Nephron progenitor cell (in vitro differentiated cells): ENCODE data around the gene HBA1.
"Not testable (repeated sequence)": the region's sequence is repeated elsewhere in the genome, so short reads cannot be mapped to it uniquely, and the experiment has no call there.

ENCODE experiments used
- DNase-seq: peaks from one replicate; pipeline ENCODE4 v3.0.0; 2021
- H3K27ac Mint-ChIP-seq: 2 replicates; pipeline ENCODE4 v1.8.0; 2021; ENCODE audit warnings: mild to moderate bottlenecking, moderate library complexity, mixed read lengths
- H3K27me3 Mint-ChIP-seq: 2 replicates; pipeline ENCODE4 v1.8.0; 2021; ENCODE audit warnings: mild to moderate bottlenecking, low read depth, mixed read lengths; ENCODE audit not compliant: poor library complexity
- H3K36me3 Mint-ChIP-seq: 2 replicates; pipeline ENCODE4 v1.8.0; 2021; ENCODE audit warnings: low read depth, mixed read lengths
- H3K4me1 Mint-ChIP-seq: 2 replicates; pipeline ENCODE4 v1.8.0; 2021; ENCODE audit warnings: mixed read lengths
- H3K4me3 Mint-ChIP-seq: 2 replicates; pipeline ENCODE4 v1.8.0; 2021; ENCODE audit warnings: mild to moderate bottlenecking, moderate library complexity, mixed read lengths
- H3K9me3 Mint-ChIP-seq: 2 replicates; pipeline ENCODE4 v1.8.0; 2021; ENCODE audit warnings: mild to moderate bottlenecking, moderate library complexity, mixed read lengths
- CTCF ChIP-seq: fragments of 200-600 bp; sonication (generic); IDR thresholded peaks from 2 replicates; pipeline ENCODE4 v1.5.0; 2021; ENCODE audit warnings: antibody characterized with exemption

Gene HBA1

GRCh38 chr16:155031-155398, 21.5 kb upstream of the HBA1 start:
- H3K4me3 Mint-ChIP-seq = peak overlapping the region; percentile 79
- peaks cover 12% of the 10 kb centered on the region for H3K9me3 Mint-ChIP-seq
- no peak overlapping the region for H3K27ac Mint-ChIP-seq
- TF ChIP-seq CTCF = no peak
- no peak for DNase-seq
- H3K4me1 Mint-ChIP-seq = peaks cover 10% of the 10 kb centered on the region
- H3K36me3 Mint-ChIP-seq = no peaks in the 10 kb centered on the region
- peaks cover 91% of the 10 kb centered on the region for H3K27me3 Mint-ChIP-seq

- H3K36me3 Mint-ChIP-seq = no peaks in the 10 kb centered on the region
- no peak for TF ChIP-seq CTCF
- peaks cover 8% of the 10 kb centered on the region for H3K4me1 Mint-ChIP-seq
- peaks cover 12% of the 10 kb centered on the region for H3K9me3 Mint-ChIP-seq
- DNase-seq = no peak
- H3K27me3 Mint-ChIP-seq = peaks cover 94% of the 10 kb centered on the region
- no peak overlapping the region for H3K27ac Mint-ChIP-seq
- H3K4me3 Mint-ChIP-seq = no peak overlapping the region
Observed at GRCh38 chr16:159136-159849, 17.2 kb upstream of the HBA1 start.

- peaks cover 90% of the 10 kb centered on the region for H3K27me3 Mint-ChIP-seq
- H3K27ac Mint-ChIP-seq, H3K9me3 Mint-ChIP-seq, H3K4me3 Mint-ChIP-seq, H3K36me3 Mint-ChIP-seq, DNase-seq, H3K4me1 Mint-ChIP-seq: not testable (repeated sequence)
Observed at GRCh38 chr16:160242-160641, 16.2 kb upstream of the HBA1 start.

- Mint-ChIP-seq H3K27ac (no peak overlapping the region), H3K4me3 (no peak overlapping the region), H3K27me3 (peaks cover 90% of the 10 kb centered on the region), H3K36me3 (no peaks in the 10 kb centered on the region), H3K4me1 (no peaks in the 10 kb centered on the region), H3K9me3 (peaks cover 3% of the 10 kb centered on the region)
- DNase-seq = no peak
- no peak for TF ChIP-seq CTCF
Observed at GRCh38 chr16:160691-161190, 15.7 kb upstream of the HBA1 start.

GRCh38 chr16:162271-162991, 14.0 kb upstream of the HBA1 start:
- Mint-ChIP-seq H3K4me1 (no peaks in the 10 kb centered on the region), H3K27ac (no peak overlapping the region), H3K27me3 (peaks cover 90% of the 10 kb centered on the region), H3K4me3 (no peak overlapping the region), H3K9me3 (no peaks in the 10 kb centered on the region), H3K36me3 (no peaks in the 10 kb centered on the region)
- TF ChIP-seq CTCF = no peak
- no peak for DNase-seq

- H3K27me3 Mint-ChIP-seq = peaks cover 90% of the 10 kb centered on the region
- not testable (repeated sequence) for H3K9me3 Mint-ChIP-seq
Observed at GRCh38 chr16:163139-163538, 13.3 kb upstream of the HBA1 start.

GRCh38 chr16:163696-164095, 12.8 kb upstream of the HBA1 start:
- not testable (repeated sequence) for H3K4me1 Mint-ChIP-seq, H3K9me3 Mint-ChIP-seq, H3K27ac Mint-ChIP-seq, DNase-seq, H3K4me3 Mint-ChIP-seq, H3K36me3 Mint-ChIP-seq
- H3K27me3 Mint-ChIP-seq = peaks cover 91% of the 10 kb centered on the region

More at GRCh38 chr16:163139-163538, 13.3 kb upstream of the HBA1 start:
- H3K4me1 Mint-ChIP-seq, H3K36me3 Mint-ChIP-seq, DNase-seq, H3K27ac Mint-ChIP-seq, H3K4me3 Mint-ChIP-seq: not testable (repeated sequence)

GRCh38 chr16:164134-164823, 12.2 kb upstream of the HBA1 start:
- not testable (repeated sequence) for H3K4me1 Mint-ChIP-seq, H3K4me3 Mint-ChIP-seq, DNase-seq, H3K9me3 Mint-ChIP-seq, H3K27ac Mint-ChIP-seq, H3K36me3 Mint-ChIP-seq
- H3K27me3 Mint-ChIP-seq = peaks cover 91% of the 10 kb centered on the region
